ENCODE results near the gene TUBB2A.
A peak's percentile ranks its signal among the peaks of the same experiment; 100 is the strongest.
"Not testable (repeated sequence)": the region's sequence is repeated elsewhere in the genome, so short reads cannot be mapped to it uniquely, and the experiment has no call there.

Gene TUBB2A

DNA sequence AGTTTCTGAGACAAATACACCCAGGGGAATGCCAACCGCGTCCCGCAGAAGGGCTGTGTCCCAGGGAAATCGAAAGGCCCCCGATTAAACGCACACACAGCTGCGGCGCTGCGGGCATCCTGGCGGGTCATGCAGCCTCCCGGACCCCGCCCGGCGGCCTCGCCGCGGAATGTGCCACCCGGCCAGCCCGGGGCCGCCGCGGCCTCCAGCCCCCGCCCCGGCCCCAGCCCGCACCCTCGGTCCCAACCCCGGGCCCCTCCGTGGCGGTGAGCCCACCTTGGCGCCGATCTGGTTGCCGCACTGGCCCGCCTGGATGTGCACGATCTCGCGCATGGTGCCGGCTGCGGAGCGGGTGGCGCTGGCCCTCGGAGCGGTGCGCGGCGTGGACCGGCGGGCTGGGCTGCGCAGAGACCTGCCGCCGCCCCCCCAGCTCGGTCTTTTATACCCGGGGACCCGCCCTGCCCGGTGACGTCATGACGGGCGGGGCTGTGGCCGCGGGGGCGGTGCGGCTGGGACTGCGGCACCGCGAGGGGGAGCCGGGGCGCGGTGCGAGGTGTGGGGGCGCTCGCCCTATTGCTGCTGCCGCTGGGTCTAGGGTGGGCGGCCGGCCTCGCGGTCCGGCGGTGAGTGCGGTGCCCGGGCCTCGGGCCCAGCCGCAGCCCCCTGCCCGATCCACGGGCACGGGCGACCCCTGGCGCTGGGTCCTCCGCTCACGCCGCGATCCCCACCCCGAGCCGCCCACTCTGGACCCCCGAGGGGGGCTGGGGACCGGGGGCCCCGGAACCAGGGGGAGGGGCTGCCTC, at the start of gene TUBB2A:
Gene TUBB2A (minus strand): TSS at position 414 of the 803 bp plus-strand sequence. CDS start 81 bp downstream, at position 333.
- TF ChIP-seq POLR2A (IDR thresholded peaks at IDR 0.05; ENCODE audit: low read depth, low read length), result peak; percentile 99
- no peak for FAIRE-seq
- DNase-seq (ENCODE audit: insufficient read length, low spot score), result peak; percentile 89

- DNase-seq (ENCODE audit: insufficient read length, low spot score) (no peak), FAIRE-seq (no peak)
- no peak for TF ChIP-seq POLR2A (IDR thresholded peaks at IDR 0.05; ENCODE audit: low read depth, low read length)
These were observed 49.1 kb upstream of the TUBB2A start for GRCh38 chr6:3206339-3207015.

- DNase-seq (ENCODE audit: insufficient read length, low spot score) (no peak), FAIRE-seq (no peak)
- no peak for TF ChIP-seq POLR2A (IDR thresholded peaks at IDR 0.05; ENCODE audit: low read depth, low read length)
These were observed 48.6 kb upstream of the TUBB2A start for GRCh38 chr6:3205913-3206312.

DNA sequence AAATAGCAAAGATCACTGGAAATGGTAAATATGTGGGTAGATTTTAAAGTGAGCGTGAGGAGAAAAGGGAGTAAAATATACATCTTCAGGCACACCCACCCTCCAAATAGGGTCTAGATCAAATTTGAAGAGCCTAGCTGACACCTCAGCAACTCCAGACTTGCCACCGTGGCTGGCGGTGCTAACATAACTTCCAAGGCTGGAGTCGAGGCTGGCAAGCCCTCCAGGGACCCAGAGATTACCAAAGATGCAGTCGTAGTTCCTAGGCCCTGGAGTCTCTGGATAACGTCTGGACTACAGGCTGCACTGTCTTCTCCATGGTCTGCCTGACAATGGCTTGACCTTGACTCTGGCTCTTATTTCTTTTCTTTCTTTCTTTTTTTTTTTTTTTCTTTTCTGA, 47.6 kb upstream of the TUBB2A start:
- TF ChIP-seq POLR2A (IDR thresholded peaks at IDR 0.05; ENCODE audit: low read depth, low read length), result no peak
- DNase-seq (ENCODE audit: insufficient read length, low spot score) (no peak), FAIRE-seq (no peak)

GRCh38 chr6:3202999-3203696, 45.8 kb upstream of the TUBB2A start:
- TF ChIP-seq POLR2A (IDR thresholded peaks at IDR 0.05; ENCODE audit: low read depth, low read length), result no peak
- DNase-seq (ENCODE audit: insufficient read length, low spot score) (no peak), FAIRE-seq (no peak)

GRCh38 chr6:3201388-3201787, 44.0 kb upstream of the TUBB2A start:
- FAIRE-seq, result no peak
- no peak for DNase-seq (ENCODE audit: insufficient read length, low spot score)
- TF ChIP-seq POLR2A (IDR thresholded peaks at IDR 0.05; ENCODE audit: low read depth, low read length), result no peak

DNA sequence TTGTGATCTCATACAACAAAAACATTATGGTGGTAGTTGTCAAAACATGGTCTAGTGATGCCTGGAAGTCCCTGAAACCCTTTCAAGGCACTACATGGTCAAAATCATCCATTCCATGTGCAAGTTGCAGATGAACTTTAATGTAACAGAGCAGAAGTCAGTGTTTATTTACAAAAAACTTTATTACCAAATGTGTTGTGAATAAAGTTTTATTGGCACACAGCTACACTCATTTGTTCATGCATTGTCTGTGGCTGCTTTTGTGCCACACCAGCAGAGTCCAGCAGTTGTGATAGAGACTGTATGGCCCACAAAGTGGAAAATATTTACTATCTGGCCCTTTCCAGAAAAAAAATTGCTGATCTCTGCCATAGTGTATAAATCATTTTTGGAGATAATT, 43.3 kb upstream of the TUBB2A start:
- DNase-seq (ENCODE audit: insufficient read length, low spot score), result no peak
- no peak for FAIRE-seq
- TF ChIP-seq POLR2A (IDR thresholded peaks at IDR 0.05; ENCODE audit: low read depth, low read length), result no peak

DNA sequence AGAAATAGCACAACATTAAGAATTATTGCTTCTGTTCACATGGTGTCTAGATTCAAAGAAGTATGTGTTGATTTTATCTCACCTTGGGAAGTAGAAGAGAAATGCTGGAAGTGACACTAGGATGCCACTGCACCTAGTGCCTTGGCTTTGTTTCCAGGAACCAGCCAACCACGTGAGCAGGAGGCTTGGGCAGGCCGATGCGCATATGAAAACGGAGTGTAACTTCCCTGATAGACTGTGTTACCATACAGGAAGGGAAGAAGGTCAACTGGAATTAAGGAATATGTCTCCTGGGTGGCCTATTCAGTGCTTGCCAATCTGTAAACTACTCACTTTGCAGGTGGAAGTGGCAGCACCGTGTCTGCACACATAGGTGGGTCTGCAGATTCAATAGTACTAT, 42.0 kb upstream of the TUBB2A start:
- no peak for TF ChIP-seq POLR2A (IDR thresholded peaks at IDR 0.05; ENCODE audit: low read depth, low read length)
- FAIRE-seq (no peak), DNase-seq (ENCODE audit: insufficient read length, low spot score) (no peak)

DNA sequence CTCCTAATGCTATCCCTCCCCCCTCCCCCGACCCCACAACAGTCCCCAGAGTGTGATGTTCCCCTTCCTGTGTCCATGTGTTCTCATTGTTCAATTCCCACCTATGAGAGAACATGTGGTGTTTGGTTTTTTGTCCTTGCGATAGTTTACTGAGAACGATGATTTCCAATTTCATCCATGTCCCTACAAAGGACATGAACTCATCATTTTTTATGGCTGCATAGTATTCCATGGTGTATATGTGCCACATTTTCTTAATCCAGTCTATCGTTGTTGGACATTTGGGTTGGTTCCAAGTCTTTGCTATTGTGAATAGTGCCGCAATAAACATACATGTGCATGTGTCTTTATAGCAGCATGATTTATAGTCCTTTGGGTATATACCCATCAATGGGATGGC, 40.4 kb upstream of the TUBB2A start:
- FAIRE-seq; DNase-seq (ENCODE audit: insufficient read length, low spot score): not testable (repeated sequence)

DNA sequence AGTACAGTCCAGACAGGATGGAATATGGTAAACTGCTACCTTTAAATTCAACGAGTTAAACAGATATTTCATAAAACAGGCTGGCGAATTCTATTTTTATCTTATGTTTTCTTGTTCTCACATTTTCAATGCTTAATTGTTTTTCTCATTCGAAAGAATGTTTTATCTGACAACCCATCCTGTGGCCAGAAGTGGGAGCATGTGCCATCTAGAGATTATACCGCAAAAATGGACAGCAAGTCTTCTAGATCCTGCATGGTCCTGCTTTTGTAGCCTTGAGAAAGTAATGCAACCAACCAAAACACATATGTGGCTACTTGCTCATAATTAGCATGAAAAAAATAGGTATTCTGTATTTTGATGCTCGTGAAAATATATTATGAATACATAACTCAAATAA, 39.4 kb upstream of the TUBB2A start:
- TF ChIP-seq POLR2A (IDR thresholded peaks at IDR 0.05; ENCODE audit: low read depth, low read length), result no peak
- FAIRE-seq (no peak), DNase-seq (ENCODE audit: insufficient read length, low spot score) (no peak)

DNA sequence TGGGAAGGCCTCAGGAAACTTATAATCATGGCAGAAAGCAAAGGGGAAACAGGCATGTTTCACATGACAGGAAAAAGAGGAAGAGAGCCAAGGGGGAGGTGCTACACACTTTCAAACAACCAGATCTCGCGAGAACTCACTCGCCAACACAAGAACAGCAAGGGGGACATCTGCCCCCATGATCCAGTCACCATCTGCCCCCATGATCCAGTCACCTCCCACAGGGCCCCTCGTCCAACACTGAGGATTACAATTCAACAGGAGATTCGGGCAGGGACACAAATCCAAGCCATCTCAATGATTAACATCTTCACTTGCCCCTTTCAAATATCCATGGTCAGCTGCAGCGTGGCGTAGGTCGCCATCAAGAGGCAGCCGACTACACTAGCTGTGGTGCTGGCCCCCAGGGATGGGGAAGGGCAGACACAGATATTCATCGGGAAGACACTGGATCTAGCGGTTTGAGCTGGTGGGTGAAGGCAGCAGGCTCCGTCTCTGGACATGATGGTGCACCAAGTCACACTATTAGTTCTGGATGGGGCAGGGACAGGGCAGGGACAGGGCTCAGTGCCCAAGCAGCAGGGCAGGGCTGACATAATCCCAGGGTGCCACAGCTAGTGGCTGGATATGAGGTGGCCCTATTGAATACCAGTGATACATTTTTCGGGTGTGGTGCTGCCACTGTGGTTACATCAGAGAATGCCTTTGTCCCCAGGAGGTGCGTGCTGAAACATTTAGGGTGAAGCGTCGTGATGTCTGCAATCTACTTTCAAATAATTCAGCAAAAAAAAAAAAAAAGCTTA, 38.6 kb upstream of the TUBB2A start:
- peak; percentile 37 for DNase-seq (ENCODE audit: insufficient read length, low spot score)
- peak; percentile 66 for FAIRE-seq
- peak; percentile 33; the same call in 1 of the 2 replicates for TF ChIP-seq POLR2A (IDR thresholded peaks at IDR 0.05; ENCODE audit: low read depth, low read length)

DNA sequence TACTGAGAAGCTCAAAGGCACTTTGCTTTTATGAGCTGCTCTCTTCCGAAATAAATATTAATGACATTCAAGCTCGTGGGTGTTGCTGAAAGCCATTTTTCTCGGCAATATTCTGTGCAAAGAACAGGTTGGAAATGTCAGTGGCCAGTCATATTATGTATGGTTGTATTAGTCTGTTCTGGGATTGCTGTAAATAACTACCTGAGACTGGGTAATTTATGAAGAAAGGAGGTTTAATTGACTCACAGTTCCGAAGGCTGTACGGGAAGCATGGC, 38.0 kb upstream of the TUBB2A start:
- no peak for DNase-seq (ENCODE audit: insufficient read length, low spot score)
- no peak for FAIRE-seq
- no peak for TF ChIP-seq POLR2A (IDR thresholded peaks at IDR 0.05; ENCODE audit: low read depth, low read length)

- no peak for FAIRE-seq
- no peak for DNase-seq (ENCODE audit: insufficient read length, low spot score)
These were observed 37.4 kb upstream of the TUBB2A start for GRCh38 chr6:3194535-3195419.

More at GRCh38 chr6:3194535-3195419, 37.4 kb upstream of the TUBB2A start:
- no peak for TF ChIP-seq POLR2A (IDR thresholded peaks at IDR 0.05; ENCODE audit: low read depth, low read length)

All from H54 (cell line).